Fibroblast of mammary gland (primary cell): Measurements from ENCODE around the gene SLC5A1.
A peak's percentile ranks its signal among the peaks of the same experiment; 100 is the strongest.

Source experiments
- DNase-seq: peaks from one replicate; pipeline ENCODE4 v3.0.0-alpha.2; 2010; ENCODE audit warnings: low read depth
- H3K4me3 ChIP-seq: 2 replicates; pipeline ENCODE4 v1.5.1; 2011; ENCODE audit warnings: low read depth, mild to moderate bottlenecking, low read length, moderate library complexity; ENCODE audit not compliant: control insufficient read depth
- CTCF ChIP-seq: conservative IDR thresholded peaks from 2 replicates; pipeline ENCODE4 v1.5.1; 2011; ENCODE audit warnings: low read depth, low read length, inconsistent platforms; ENCODE audit not compliant: control insufficient read depth, insufficient read depth

Gene SLC5A1

GRCh38 chr22:32080904-32081303 is 37.8 kb downstream of the SLC5A1 start:
- peak; percentile 83 for TF ChIP-seq CTCF
- peak; percentile 63 for DNase-seq
- no peak overlapping the region for H3K4me3 ChIP-seq

GRCh38 chr22:32082331-32082730 is 39.3 kb downstream of the SLC5A1 start:
- no peak for TF ChIP-seq CTCF
- peak; percentile 5 for DNase-seq
- H3K4me3 ChIP-seq: no peak overlapping the region

GRCh38 chr22:32083000-32083399 is 39.9 kb downstream of the SLC5A1 start:
- no peak for DNase-seq
- no peak for TF ChIP-seq CTCF
- H3K4me3 ChIP-seq: no peak overlapping the region

GRCh38 chr22:32083814-32084213 is 40.8 kb downstream of the SLC5A1 start:
- DNase-seq: no peak
- no peak for TF ChIP-seq CTCF
- H3K4me3 ChIP-seq: no peak overlapping the region

GRCh38 chr22:32088084-32088483 is 45.0 kb downstream of the SLC5A1 start:
- DNase-seq: no peak
- TF ChIP-seq CTCF: no peak
- H3K4me3 ChIP-seq: no peak overlapping the region

- no peak overlapping the region for H3K4me3 ChIP-seq
- TF ChIP-seq CTCF: no peak
- no peak for DNase-seq
Measured at GRCh38 chr22:32097018-32097417, 54.0 kb downstream of the SLC5A1 start.

GRCh38 chr22:32097881-32098499 is 54.9 kb downstream of the SLC5A1 start:
- no peak for DNase-seq
- H3K4me3 ChIP-seq: no peak overlapping the region
- no peak for TF ChIP-seq CTCF
